ENCODE results near the gene RNF182. TPM values are rescaled to one million over a fixed set of nuclear protein-coding genes. Genes with fewer than 3 reads are reported as not detected.

The RNF182 gene
- polyA plus RNA-seq, 2 of the 4 experiments (the other 2 are of a cell fraction) = 2.5 to 4.9 TPM

DNA sequence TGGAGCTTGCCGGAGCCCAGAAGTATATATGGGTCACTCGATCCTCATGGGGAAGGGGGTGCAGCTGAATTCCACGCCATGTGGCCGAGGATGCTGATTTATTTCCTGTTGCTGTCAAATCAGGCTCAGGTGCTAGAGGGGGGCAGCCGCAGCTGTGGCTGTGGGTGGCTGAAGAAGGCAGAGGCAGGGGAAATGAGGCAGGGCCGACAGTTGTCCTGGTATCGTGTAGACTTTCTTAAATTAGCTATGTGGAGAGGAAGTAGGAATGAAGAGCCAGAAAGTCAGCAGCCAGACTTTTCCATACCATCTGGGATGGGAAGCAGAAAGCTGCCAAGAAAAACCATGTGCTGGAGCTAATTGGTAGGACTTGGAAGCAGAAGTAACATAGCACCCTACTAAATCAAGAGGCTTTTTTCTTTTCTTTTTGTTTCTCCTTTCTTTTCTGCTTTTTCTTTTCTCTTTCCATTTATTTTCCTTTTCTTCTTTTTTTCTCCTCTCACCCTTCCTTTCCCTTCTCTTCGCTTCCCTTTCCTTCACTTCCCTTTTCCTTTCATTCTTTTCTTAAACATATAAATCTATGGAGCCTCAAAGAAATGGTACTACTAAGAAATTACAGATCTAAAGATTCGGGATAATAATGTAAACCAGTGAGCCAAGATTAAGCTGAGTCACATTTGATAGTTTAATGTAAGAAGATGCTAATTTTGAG lies 102.2 kb downstream of the RNF182 start:
- DNase-seq (ENCODE audit: low read depth in 1 of 2, low spot score in 1 of 2) (no peak), FAIRE-seq (no peak), ATAC-seq (no peak)
- CTCF ChIA-PET = no interaction called here
- WGBS (ENCODE audit: missing lambda C conversion rate) = 70% methylated on average over 9 of the region's 9 CpGs
- no peaks in the 10 kb centered on the region for H3K4me1 ChIP-seq
- POLR2A ChIA-PET = no interaction called here
- H3K4me2 ChIP-seq = no peak overlapping the region
- H3K9me3 ChIP-seq = no peaks in the 10 kb centered on the region
- H3K4me3 ChIP-seq = no peak overlapping the region
- TF ChIP-seq NPAS2 (CRISPR knock-in tag; IDR thresholded peaks at IDR 0.05; ENCODE audit: borderline replicate concordance) (no peak), HEYL (CRISPR knock-in tag; IDR thresholded peaks at IDR 0.05) (no peak), POLR2AphosphoS2 (conservative IDR thresholded peaks at IDR 0.05; ENCODE audit: low read length) (no peak), FOSB (CRISPR knock-in tag; IDR thresholded peaks at IDR 0.05) (no peak), TFCP2L1 (CRISPR knock-in tag; IDR thresholded peaks at IDR 0.05) (no peak)
- no peak overlapping the region for H3K27ac ChIP-seq

GRCh38 chr6:14028631-14029030 lies 103.9 kb downstream of the RNF182 start:
- DNase-seq (ENCODE audit: low read depth in 1 of 2, low spot score in 1 of 2) = no peak
- no peak for TF ChIP-seq NR3C1 (IDR thresholded peaks at IDR 0.05)
- no peak for TF ChIP-seq RARB (CRISPR knock-in tag; IDR thresholded peaks at IDR 0.05)
- TF ChIP-seq MAX (IDR thresholded peaks at IDR 0.05) = no peak
- no peak for TF ChIP-seq KDM5A (IDR thresholded peaks at IDR 0.05)
- no peak for TF ChIP-seq RCOR1 (IDR thresholded peaks at IDR 0.05; ENCODE audit: low read depth, low read length)
- TF ChIP-seq POLR2AphosphoS2 (conservative IDR thresholded peaks at IDR 0.05; ENCODE audit: low read length) = no peak
- no peak for TF ChIP-seq HOXB13 (CRISPR knock-in tag; IDR thresholded peaks at IDR 0.05; ENCODE audit: low read depth)
- TF ChIP-seq ATOH8 (CRISPR knock-in tag; IDR thresholded peaks at IDR 0.05; ENCODE audit: low read depth) = no peak
- Histone ChIP-seq H3K27ac (no peak overlapping the region), H3K4me1 (no peaks in the 10 kb centered on the region), H3K9me3 (no peaks in the 10 kb centered on the region), H3K4me3 (no peak overlapping the region), H3K4me2 (no peak overlapping the region)
- POLR2A ChIA-PET = interaction anchor here (0.6 kb wide), 1 partner anchor 17 kb away, joined by 3 read pairs; no protein-coding TSS in a partner anchor
- WGBS (ENCODE audit: missing lambda C conversion rate) = 76% methylated on average over 7 of the region's 8 CpGs
- no peak for FAIRE-seq
- CTCF ChIA-PET = no interaction called here
- no peak for ATAC-seq

- TF ChIP-seq POLR2A (IDR thresholded peaks at IDR 0.05; ENCODE audit: low read length) = no peak
- peak; percentile 1 for TF ChIP-seq MAFK (IDR thresholded peaks at IDR 0.05; ENCODE audit: partially characterized antibody)
- TF ChIP-seq KDM5A (IDR thresholded peaks at IDR 0.05) = no peak
- no peaks in the 10 kb centered on the region for H3K9me3 ChIP-seq
- FAIRE-seq = no peak
- no peak for ATAC-seq
- 81% methylated on average over 6 of the region's 6 CpGs for WGBS (ENCODE audit: missing lambda C conversion rate)
- ChIA-PET POLR2A (no interaction called here), CTCF (interaction anchor here (0.7 to 1.5 kb wide), 4 partner anchors 16 to 234 kb away, joined by 3 to 5 read pairs (median 3); no protein-coding TSS in a partner anchor)
- no peak overlapping the region for H3K4me3 ChIP-seq
- no peak for DNase-seq (ENCODE audit: low read depth in 1 of 2, low spot score in 1 of 2)
- H3K27ac ChIP-seq = no peak overlapping the region
- no peak overlapping the region for H3K4me2 ChIP-seq
- H3K4me1 ChIP-seq = no peaks in the 10 kb centered on the region
Measured at GRCh38 chr6:14029605-14030004, 104.9 kb downstream of the RNF182 start.

Other genes with a start within 250 kb of the RNF182 start
- 15.7 and 20.3 TPM in 2 replicates for gene RANBP9, start 213.1 kb upstream of the RNF182 start, polyA plus RNA-seq (2011; rRNA removed)
- 13.7 to 15.2 TPM (median 14.3 TPM) in 3 replicates for gene RANBP9, start 213.1 kb upstream of the RNF182 start, polyA plus RNA-seq (2017; fragmentation: RNase III; extraction: RNeasy Plus Mini Kit Qiagen cat#74134 plus additional on column Dnase treatment)
- 13.1 and 15.6 TPM in 2 replicates for gene MCUR1, start 110.4 kb upstream of the RNF182 start, polyA plus RNA-seq (2011; rRNA removed)
- 11.6 to 14.1 TPM (median 11.6 TPM) in 3 replicates for gene MCUR1, start 110.4 kb upstream of the RNF182 start, polyA plus RNA-seq (2017; fragmentation: RNase III; extraction: RNeasy Plus Mini Kit Qiagen cat#74134 plus additional on column Dnase treatment)
- 0.94 and 1.2 TPM in 2 replicates for gene CD83, start 192.8 kb downstream of the RNF182 start, polyA plus RNA-seq (2011; rRNA removed)
- 0.79 to 1.2 TPM (median 0.83 TPM) in 3 replicates for gene CD83, start 192.8 kb downstream of the RNF182 start, polyA plus RNA-seq (2017; fragmentation: RNase III; extraction: RNeasy Plus Mini Kit Qiagen cat#74134 plus additional on column Dnase treatment)

Data from A549 (cell line).